NCI-H69 (cell line): ENCODE data around the gene CPLANE2.
"Not testable (repeated sequence)": the region's sequence is repeated elsewhere in the genome, so short reads cannot be mapped to it uniquely, and the experiment has no call there.

Source experiments
- DNase-seq: peaks from one replicate; lab custom pipeline; 2025; lab: John Stamatoyannopoulos, UW

The CPLANE2 gene

GRCh38 chr1:16236511-16237342 lies at the start of gene CPLANE2:
Gene CPLANE2, minus strand, starts transcription at chr1:16237183. Its CDS starts 441 bp downstream, at chr1:16236742.
- peak; percentile 94 for DNase-seq

- no peak for DNase-seq
These were observed 49.1 kb upstream of the CPLANE2 start for GRCh38 chr1:16286122-16286521.

GRCh38 chr1:16281765-16282164 lies 44.8 kb upstream of the CPLANE2 start:
- no peak for DNase-seq

- DNase-seq, result no peak
These were observed 42.2 kb upstream of the CPLANE2 start for GRCh38 chr1:16279186-16279585.

- DNase-seq, result peak; percentile 45
These were observed 39.5 kb upstream of the CPLANE2 start for GRCh38 chr1:16276302-16277030.

- DNase-seq, result no peak
These were observed 38.6 kb upstream of the CPLANE2 start for GRCh38 chr1:16275591-16275990.

GRCh38 chr1:16267690-16268180 lies 30.8 kb upstream of the CPLANE2 start:
- DNase-seq, result no peak

- no peak for DNase-seq
These were observed 29.6 kb upstream of the CPLANE2 start for GRCh38 chr1:16266411-16267118.

GRCh38 chr1:16262067-16262466 lies 25.1 kb upstream of the CPLANE2 start:
- peak; percentile 15 for DNase-seq

- DNase-seq, result no peak
These were observed 23.8 kb upstream of the CPLANE2 start for GRCh38 chr1:16260814-16261213.

GRCh38 chr1:16258591-16259135 lies 21.7 kb upstream of the CPLANE2 start:
- no peak for DNase-seq

- no peak for DNase-seq
These were observed 21.0 kb upstream of the CPLANE2 start for GRCh38 chr1:16257968-16258367.

GRCh38 chr1:16257556-16257955 lies 20.6 kb upstream of the CPLANE2 start:
- DNase-seq, result not testable (repeated sequence)

- no peak for DNase-seq
These were observed 19.5 kb upstream of the CPLANE2 start for GRCh38 chr1:16256478-16256877.

- DNase-seq, result no peak
These were observed 17.4 kb upstream of the CPLANE2 start for GRCh38 chr1:16254263-16254928.

- DNase-seq, result no peak
These were observed 16.4 kb upstream of the CPLANE2 start for GRCh38 chr1:16253332-16253922.

- no peak for DNase-seq
These were observed 15.9 kb upstream of the CPLANE2 start for GRCh38 chr1:16252912-16253311.

- DNase-seq, result no peak
These were observed 14.4 kb upstream of the CPLANE2 start for GRCh38 chr1:16251381-16251780.

- DNase-seq, result no peak
These were observed 13.7 kb upstream of the CPLANE2 start for GRCh38 chr1:16250524-16251251.

- peak; percentile 3 for DNase-seq
These were observed 12.7 kb upstream of the CPLANE2 start for GRCh38 chr1:16249596-16250241.
